Fibroblast of lung (primary cell): ENCODE measurements around the gene PPIL4.

Experiments used
- CTCF ChIP-seq, 2 donors: IDR thresholded peaks in 1 of 2; conservative IDR thresholded peaks in 1 of 2; 1 replicate in 1 of 2; 2 replicates in 1 of 2; pipeline ENCODE4 v1.5.1; 2011 to 2012; ENCODE audit warnings: low read length in 2 of 2, control low read depth in 1 of 2, inconsistent platforms in 1 of 2, low read depth in 1 of 2, mild to moderate bottlenecking in 1 of 2
- EZH2 ChIP-seq: IDR thresholded peaks from 2 replicates; pipeline ENCODE4 v1.5.1; 2012; ENCODE audit warnings: low read length, control low read depth, mild to moderate bottlenecking; ENCODE audit errors: missing control alignments

- no peak for TF ChIP-seq CTCF (conservative IDR thresholded peaks at IDR 0.05 in 1 of 2, IDR thresholded peaks at IDR 0.05 in 1 of 2; ENCODE audit: low read depth in 1 of 2, low read length in 2 of 2)
- no peak for TF ChIP-seq EZH2
These were observed 71.5 kb downstream of the PPIL4 start for GRCh38 chr6:149474108-149474935.
